Kidney tubule cell (primary cell): ENCODE results near the gene TMEM170B.

Experiments
- DNase-seq: peaks from one replicate; pipeline ENCODE4 v3.0.0-alpha.2; 2018; ENCODE audit warnings: low spot score

The TMEM170B gene

GRCh38 chr6:11616200-11616611 lies 78.7 kb downstream of the TMEM170B start:
- DNase-seq = peak; percentile 84

- peak; percentile 30 for DNase-seq
Measured at GRCh38 chr6:11618533-11618932, 81.0 kb downstream of the TMEM170B start.

- peak; percentile 92 for DNase-seq
Measured at GRCh38 chr6:11621119-11621518, 83.6 kb downstream of the TMEM170B start.

- DNase-seq = peak; percentile 54
Measured at GRCh38 chr6:11622156-11622555, 84.6 kb downstream of the TMEM170B start.

- no peak for DNase-seq
Measured at GRCh38 chr6:11623272-11623671, 85.7 kb downstream of the TMEM170B start.

- peak; percentile 37 for DNase-seq
Measured at GRCh38 chr6:11625302-11625701, 87.8 kb downstream of the TMEM170B start.

GRCh38 chr6:11626356-11626755 lies 88.8 kb downstream of the TMEM170B start:
- no peak for DNase-seq

GRCh38 chr6:11628562-11628961 lies 91.0 kb downstream of the TMEM170B start:
- no peak for DNase-seq

- DNase-seq = no peak
Measured at GRCh38 chr6:11631008-11631407, 93.5 kb downstream of the TMEM170B start.

- DNase-seq = no peak
Measured at GRCh38 chr6:11631539-11631938, 94.0 kb downstream of the TMEM170B start.

- DNase-seq = peak; percentile 90
Measured at GRCh38 chr6:11632231-11632630, 94.7 kb downstream of the TMEM170B start.

- peak; percentile 94 for DNase-seq
Measured at GRCh38 chr6:11632795-11633511, 95.4 kb downstream of the TMEM170B start.
